Endometrium (tissue), 2 donors: Measurements from ENCODE around the gene SEMA6B.
"Not testable (repeated sequence)": the region's sequence is repeated elsewhere in the genome, so short reads cannot be mapped to it uniquely, and the experiment has no call there.

ENCODE experiments used
- FAIRE-seq: peaks from 2 replicates; lab custom pipeline; 2012; peaks lifted over from hg19 to GRCh38; lab: Jason Lieb, UNC
- donor health status: control.
- donor health status: control.

The SEMA6B gene

GRCh38 chr19:4547303-4548237 lies 11.9 kb downstream of the SEMA6B start:
- no peak for FAIRE-seq

GRCh38 chr19:4543842-4544647 lies 15.4 kb downstream of the SEMA6B start:
- FAIRE-seq, result no peak

GRCh38 chr19:4542896-4543841 lies 16.3 kb downstream of the SEMA6B start:
- no peak for FAIRE-seq

GRCh38 chr19:4541806-4542145 lies 17.7 kb downstream of the SEMA6B start:
- FAIRE-seq, result not testable (repeated sequence)

GRCh38 chr19:4541114-4541805 lies 18.2 kb downstream of the SEMA6B start:
- FAIRE-seq, result no peak

- FAIRE-seq, result no peak
Measured at GRCh38 chr19:4539693-4540581, 19.5 kb downstream of the SEMA6B start, which contains the start of gene LRG1. Gene LRG1 (minus strand): TSS chr19:4540036. CDS start chr19:4540013, 23 bp downstream.

GRCh38 chr19:4539169-4539692 lies 20.3 kb downstream of the SEMA6B start:
- no peak for FAIRE-seq

- no peak for FAIRE-seq
Measured at GRCh38 chr19:4538601-4538954, 20.9 kb downstream of the SEMA6B start.

GRCh38 chr19:4537953-4538600 lies 21.4 kb downstream of the SEMA6B start:
- no peak for FAIRE-seq

- FAIRE-seq, result no peak
Measured at GRCh38 chr19:4536798-4537197, 22.7 kb downstream of the SEMA6B start.

GRCh38 chr19:4534836-4535658 lies 24.4 kb downstream of the SEMA6B start, which contains the start of gene PLIN5:
Gene PLIN5 (minus strand): TSS chr19:4535224. CDS start chr19:4534074, 1,150 bp downstream.
- no peak for FAIRE-seq

- no peak for FAIRE-seq
Measured at GRCh38 chr19:4533835-4534424, 25.6 kb downstream of the SEMA6B start.

GRCh38 chr19:4533334-4533733 lies 26.1 kb downstream of the SEMA6B start:
- FAIRE-seq, result no peak

- FAIRE-seq, result no peak
Measured at GRCh38 chr19:4531562-4532165, 27.8 kb downstream of the SEMA6B start.

GRCh38 chr19:4529924-4530522 lies 29.5 kb downstream of the SEMA6B start:
- FAIRE-seq, result no peak

- FAIRE-seq, result no peak
Measured at GRCh38 chr19:4528843-4529242, 30.6 kb downstream of the SEMA6B start.

GRCh38 chr19:4527377-4527776 lies 32.1 kb downstream of the SEMA6B start:
- FAIRE-seq, result not testable (repeated sequence)
